GM21786 (cell line): ENCODE results near the gene MT1F.
A peak's percentile ranks its signal among the peaks of the same experiment; 100 is the strongest.

Experiments
- ATAC-seq: cut with Tn5 transposase; IDR thresholded peaks from one replicate; pipeline ENCODE4 v1.9.1; 2021; ENCODE audit not compliant: unreplicated experiment

MT1F gene

GRCh38 chr16:56625140-56625942 lies 32.4 kb upstream of the MT1F start, which contains the start of gene MT1E:
Gene MT1E, plus strand, starts transcription at chr16:56625781. Its CDS starts 71 bp downstream, at chr16:56625852.
- ATAC-seq = peak; percentile 33

- ATAC-seq = peak; percentile 9
Measured at GRCh38 chr16:56625943-56626654, 31.7 kb upstream of the MT1F start.

GRCh38 chr16:56626685-56627084 lies 31.1 kb upstream of the MT1F start:
- no peak for ATAC-seq

GRCh38 chr16:56628486-56629350 lies 29.0 kb upstream of the MT1F start:
- no peak for ATAC-seq

- ATAC-seq = no peak
Measured at GRCh38 chr16:56629531-56629930, 28.2 kb upstream of the MT1F start.

GRCh38 chr16:56630134-56630533 lies 27.6 kb upstream of the MT1F start:
- peak; percentile 76 for ATAC-seq

- no peak for ATAC-seq
Measured at GRCh38 chr16:56631197-56631596, 26.6 kb upstream of the MT1F start.

- ATAC-seq = no peak
Measured at GRCh38 chr16:56631832-56632155, 26.0 kb upstream of the MT1F start.

GRCh38 chr16:56632156-56632847 lies 25.5 kb upstream of the MT1F start, which contains the start of gene MT1M:
Gene MT1M, plus strand, starts transcription at chr16:56632659. Its CDS starts 73 bp downstream, at chr16:56632732.
- no peak for ATAC-seq

GRCh38 chr16:56632848-56633365 lies 24.9 kb upstream of the MT1F start:
- ATAC-seq = no peak

- no peak for ATAC-seq
Measured at GRCh38 chr16:56633535-56633934, 24.2 kb upstream of the MT1F start.

GRCh38 chr16:56634715-56635440 lies 22.9 kb upstream of the MT1F start:
- ATAC-seq = no peak

- no peak for ATAC-seq
Measured at GRCh38 chr16:56635441-56635967, 22.3 kb upstream of the MT1F start.

- ATAC-seq = no peak
Measured at GRCh38 chr16:56636616-56637413, 20.9 kb upstream of the MT1F start.

- ATAC-seq = no peak
Measured at GRCh38 chr16:56637814-56638750, 19.7 kb upstream of the MT1F start, which contains the start of gene MT1A. Gene MT1A, plus strand, starts transcription at chr16:56638666. Its CDS starts 73 bp downstream, at chr16:56638739.

GRCh38 chr16:56639045-56639444 lies 18.7 kb upstream of the MT1F start:
- ATAC-seq = no peak

- ATAC-seq = no peak
Measured at GRCh38 chr16:56640076-56640475, 17.7 kb upstream of the MT1F start.

- no peak for ATAC-seq
Measured at GRCh38 chr16:56641166-56641565, 16.6 kb upstream of the MT1F start.
